H9 (cell line): ENCODE results near the gene IFT122. TPM values are rescaled to one million over a fixed set of nuclear protein-coding genes. Genes with fewer than 3 reads are reported as not detected.
A peak's percentile ranks its signal among the peaks of the same experiment; 100 is the strongest.
"Not testable (repeated sequence)": the region's sequence is repeated elsewhere in the genome, so short reads cannot be mapped to it uniquely, and the experiment has no call there.

ENCODE experiments used
- DNase-seq: peaks from one replicate; pipeline ENCODE4 v3.0.0-alpha.2; 2017
- H2AFZ ChIP-seq: one replicate; pipeline ENCODE4 v1.6.1; 2013; ENCODE audit warnings: mild to moderate bottlenecking, low read length, control low read depth, moderate library complexity
- H2AK5ac ChIP-seq: 2 replicates; pipeline ENCODE4 v1.6.1; 2013; ENCODE audit warnings: low read length, control low read depth, mixed read lengths; ENCODE audit not compliant: insufficient read length
- H2BK120ac ChIP-seq: one replicate; pipeline ENCODE4 v1.6.1; 2013; ENCODE audit warnings: low read depth, mild to moderate bottlenecking, low read length, control low read depth, inconsistent platforms; ENCODE audit not compliant: poor library complexity, severe bottlenecking
- H2BK12ac ChIP-seq: 2 replicates; pipeline ENCODE4 v1.6.1; 2013; ENCODE audit warnings: low read length, control low read depth, mixed read lengths, low read depth; ENCODE audit not compliant: insufficient read length
- H2BK15ac ChIP-seq: 2 replicates; pipeline ENCODE4 v1.6.1; 2013; ENCODE audit warnings: low read depth, low read length, control low read depth
- H2BK20ac ChIP-seq: one replicate; pipeline ENCODE4 v1.6.1; 2013; ENCODE audit warnings: low read depth, mild to moderate bottlenecking, low read length, control low read depth, inconsistent platforms; ENCODE audit not compliant: poor library complexity, severe bottlenecking
- H2BK5ac ChIP-seq: 2 replicates; pipeline ENCODE4 v1.6.1; 2013; ENCODE audit warnings: low read length, control low read depth, mixed read lengths; ENCODE audit not compliant: insufficient read length
- H3K14ac ChIP-seq: 2 replicates; pipeline ENCODE4 v1.6.1; 2013; ENCODE audit warnings: low read length, control low read depth; ENCODE audit not compliant: insufficient read depth
- H3K18ac ChIP-seq: 2 replicates; pipeline ENCODE4 v1.6.1; 2013; ENCODE audit warnings: low read depth, mild to moderate bottlenecking, mixed read lengths, low read length, control low read depth; ENCODE audit not compliant: insufficient read length
- H3K23ac ChIP-seq: 2 replicates; pipeline ENCODE4 v1.6.1; 2013; ENCODE audit warnings: low read length, control low read depth, mixed read lengths, low read depth; ENCODE audit not compliant: insufficient read length
- H3K23me2 ChIP-seq: 2 replicates; pipeline ENCODE4 v1.6.1; 2013; ENCODE audit warnings: low read depth, mild to moderate bottlenecking, mixed read lengths, low read length, control low read depth; ENCODE audit not compliant: insufficient read length, poor library complexity, severe bottlenecking
- H3K27ac ChIP-seq: 2 replicates; pipeline ENCODE4 v1.5.1; 2013; ENCODE audit warnings: low read length, control low read depth, mixed read lengths, low read depth; ENCODE audit not compliant: insufficient read length
- H3K27me3 ChIP-seq: 2 replicates; pipeline ENCODE4 v1.6.1; 2013; ENCODE audit warnings: low read length, control low read depth, inconsistent platforms; ENCODE audit not compliant: insufficient read depth
- H3K4ac ChIP-seq: 2 replicates; pipeline ENCODE4 v1.6.1; 2013; ENCODE audit warnings: low read depth, mild to moderate bottlenecking, control low read depth, inconsistent platforms, low read length, moderate library complexity
- H3K4me1 ChIP-seq: 2 replicates; pipeline ENCODE4 v1.6.1; 2013; ENCODE audit warnings: low read length, control low read depth, inconsistent platforms; ENCODE audit not compliant: insufficient read depth
- H3K4me2 ChIP-seq: 2 replicates; pipeline ENCODE4 v1.6.1; 2013; ENCODE audit warnings: low read length, control low read depth, mixed read lengths; ENCODE audit not compliant: insufficient read length, insufficient read depth
- H3K56ac ChIP-seq: 2 replicates; pipeline ENCODE4 v1.6.1; 2013; ENCODE audit warnings: low read depth, mild to moderate bottlenecking, mixed read lengths, low read length, control low read depth; ENCODE audit not compliant: insufficient read length
- H3K79me1 ChIP-seq: 2 replicates; pipeline ENCODE4 v1.6.1; 2013; ENCODE audit warnings: low read depth, mild to moderate bottlenecking, moderate library complexity, low read length, control low read depth, inconsistent platforms; ENCODE audit not compliant: insufficient read depth, poor library complexity, severe bottlenecking
- H3K79me2 ChIP-seq: 2 replicates; pipeline ENCODE4 v1.6.1; 2013; ENCODE audit warnings: low read length, control low read depth, inconsistent platforms; ENCODE audit not compliant: insufficient read depth
- H3K9ac ChIP-seq: 2 replicates; pipeline ENCODE4 v1.6.1; 2013; ENCODE audit warnings: low read length, control low read depth, mixed read lengths; ENCODE audit not compliant: insufficient read length; ENCODE audit errors: extremely low read depth
- H3K9me3 ChIP-seq: one replicate; pipeline ENCODE4 v1.6.1; 2013; ENCODE audit warnings: low read depth, low read length, inconsistent platforms; ENCODE audit not compliant: control insufficient read depth
- H3T11ph ChIP-seq: one replicate; pipeline ENCODE4 v1.6.1; 2013; ENCODE audit warnings: mild to moderate bottlenecking, low read length, control low read depth, inconsistent platforms
- H4K20me1 ChIP-seq: one replicate; pipeline ENCODE4 v1.6.1; 2013; ENCODE audit not compliant: control insufficient read depth, insufficient read length, insufficient read depth
- H4K5ac ChIP-seq: 2 replicates; pipeline ENCODE4 v1.6.1; 2013; ENCODE audit warnings: low read depth, mild to moderate bottlenecking, mixed read lengths, low read length, control low read depth; ENCODE audit not compliant: insufficient read length
- H4K8ac ChIP-seq: replicated peaks from 2 replicates; pipeline ENCODE4 v1.6.1; 2013; ENCODE audit warnings: low read length, control low read depth, mixed read lengths, low read depth; ENCODE audit not compliant: insufficient read length
- H4K91ac ChIP-seq: 2 replicates; pipeline ENCODE4 v1.6.1; 2013; ENCODE audit warnings: low read depth, mild to moderate bottlenecking, moderate library complexity, mixed read lengths, low read length, control low read depth; ENCODE audit not compliant: insufficient read length
- H3K27ac Mint-ChIP-seq, 3 experiments: 2 replicates in 2 of 3; 3 replicates in 1 of 3; pipeline ENCODE4 v1.8.0; 2020 to 2021; ENCODE audit warnings: mixed read lengths in 3 of 3, mild to moderate bottlenecking in 1 of 3, moderate library complexity in 1 of 3
- H3K27me3 Mint-ChIP-seq: 2 replicates; pipeline ENCODE4 v1.8.0; 2021; ENCODE audit warnings: low read depth, mild to moderate bottlenecking, moderate library complexity, mixed read lengths
- H3K36me3 Mint-ChIP-seq, 3 experiments: 2 replicates in 2 of 3; 3 replicates in 1 of 3; pipeline ENCODE4 v1.8.0; 2020 to 2021; ENCODE audit warnings: low read depth in 3 of 3, mixed read lengths in 3 of 3; ENCODE audit not compliant: insufficient read depth in 1 of 3
- H3K4me1 Mint-ChIP-seq, 2 experiments: 2 replicates each; pipeline ENCODE4 v1.8.0; 2020; ENCODE audit warnings: mixed read lengths in 2 of 2
- H3K4me3 Mint-ChIP-seq, 2 experiments: 2 replicates in 1 of 2; 3 replicates in 1 of 2; pipeline ENCODE4 v1.8.0; 2020 to 2021; ENCODE audit warnings: mild to moderate bottlenecking in 2 of 2, mixed read lengths in 2 of 2, moderate library complexity in 1 of 2
- H3K9me3 Mint-ChIP-seq, 2 experiments: 2 replicates in 1 of 2; 3 replicates in 1 of 2; pipeline ENCODE4 v1.8.0; 2020; ENCODE audit warnings: mild to moderate bottlenecking in 2 of 2, mixed read lengths in 2 of 2, moderate library complexity in 1 of 2
- CTCF ChIP-seq: fragments of 200-600 bp; sonication (generic); conservative IDR thresholded peaks from 3 replicates; pipeline ENCODE4 v1.8.0; 2021; ENCODE audit warnings: antibody characterized with exemption, mild to moderate bottlenecking
- WGBS: extraction: QIAGEN DNeasy Blood & Tissue Kit; methylation state at CpG from one replicate; pipeline ENCODE4 v1.1.7; 2013; ENCODE audit warnings: missing lambda C conversion rate, low lambda C conversion rate, mixed read lengths; ENCODE audit not compliant: insufficient read length; ENCODE audit errors: extremely low coverage; 5-methylcytosine and 5-hydroxymethylcytosine counted together
- total RNA-seq: library from RNA; stranded (reverse); gene quantifications from 2 replicates; pipeline ENCODE4 v1.2.1, GENCODE V29; 2021

The IFT122 gene
- total RNA-seq, 1 experiment from 2014 or later, result 19.3 TPM

GRCh38 chr3:129514563-129514962 lies 74.5 kb downstream of the IFT122 start:
- H3K27me3 ChIP-seq, result no peaks in the 10 kb centered on the region
- no peak overlapping the region for H2BK5ac ChIP-seq
- Mint-ChIP-seq H3K27me3 (no peaks in the 10 kb centered on the region), H3K27ac (peak overlapping the region in 2 of 3 experiments; percentile 44 to 66; a peak in 2 of 7 replicates), H3K9me3 (no peaks in the 10 kb centered on the region), H3K4me3 (no peak overlapping the region), H3K4me1 (peaks cover 4 to 7% of the 10 kb centered on the region in 2 experiments; a peak in 3 of 4 replicates), H3K36me3 (peaks cover 10 to 25% (median 17%) of the 10 kb centered on the region in 3 experiments)
- no peaks in the 10 kb centered on the region for H3K23me2 ChIP-seq
- no peak overlapping the region for H4K8ac ChIP-seq
- no peak overlapping the region for H3T11ph ChIP-seq
- no peak overlapping the region for H2BK15ac ChIP-seq
- no peak overlapping the region for H2BK120ac ChIP-seq
- H4K20me1 ChIP-seq, result no peaks in the 10 kb centered on the region
- no peak overlapping the region for H3K9ac ChIP-seq
- no peak for TF ChIP-seq CTCF
- H3K23ac ChIP-seq, result no peak overlapping the region
- H3K14ac ChIP-seq, result no peak overlapping the region
- no peak overlapping the region for H4K5ac ChIP-seq
- no peak overlapping the region for H3K4ac ChIP-seq
- H3K79me1 ChIP-seq, result no peaks in the 10 kb centered on the region
- H4K91ac ChIP-seq, result no peak overlapping the region
- DNase-seq, result no peak
- no peak overlapping the region for H3K56ac ChIP-seq
- H3K18ac ChIP-seq, result no peak overlapping the region
- H3K27ac ChIP-seq, result no peak overlapping the region
- no peak overlapping the region for H3K4me2 ChIP-seq
- no peak overlapping the region for H2BK12ac ChIP-seq
- H2BK20ac ChIP-seq, result no peak overlapping the region
- no peak overlapping the region for H2AFZ ChIP-seq
- H3K9me3 ChIP-seq, result no peaks in the 10 kb centered on the region
- peaks cover 2% of the 10 kb centered on the region; the same call in 1 of the 2 replicates for H3K4me1 ChIP-seq
- no peak overlapping the region for H2AK5ac ChIP-seq
- no peaks in the 10 kb centered on the region for H3K79me2 ChIP-seq
- no CpG with 5 or more reads among the region's 6 CpGs for WGBS

GRCh38 chr3:129515108-129515820 lies 75.2 kb downstream of the IFT122 start:
- Mint-ChIP-seq H3K27ac (peak overlapping the region; percentile 66 to 70 (median 68); a peak in 3 of 7 replicates), H3K36me3 (peaks cover 10 to 25% (median 17%) of the 10 kb centered on the region in 3 experiments)
- H3K4me1 Mint-ChIP-seq, result not testable (repeated sequence)

More at GRCh38 chr3:129515108-129515820, 75.2 kb downstream of the IFT122 start:
- not testable (repeated sequence) for H2BK12ac ChIP-seq, H3K18ac ChIP-seq, H4K20me1 ChIP-seq, H3K79me1 ChIP-seq, H3K9ac ChIP-seq, H3K4ac ChIP-seq, H3K23ac ChIP-seq, H3K4me3 Mint-ChIP-seq, H3K9me3 ChIP-seq, H2BK20ac ChIP-seq, H3K9me3 Mint-ChIP-seq, H2BK15ac ChIP-seq, H2BK5ac ChIP-seq, H3K56ac ChIP-seq, H2BK120ac ChIP-seq, H3K79me2 ChIP-seq, H3K14ac ChIP-seq, H3K23me2 ChIP-seq, H4K8ac ChIP-seq, H3K4me2 ChIP-seq, H4K91ac ChIP-seq, H3T11ph ChIP-seq, H3K4me1 ChIP-seq, DNase-seq, H2AFZ ChIP-seq, H4K5ac ChIP-seq, H2AK5ac ChIP-seq, H3K27me3 ChIP-seq, H3K27me3 Mint-ChIP-seq, H3K27ac ChIP-seq
- WGBS, result no CpG with 5 or more reads among the region's 25 CpGs
